Lung (tissue), 12 donors: ENCODE measurements around the gene OR52N1. TPM values are rescaled to one million over a fixed set of nuclear protein-coding genes. Genes with fewer than 3 reads are reported as not detected.

ENCODE experiments used
- ATAC-seq: fragments of 200-7000 bp; cut with Tn5 transposase; one replicate; pipeline ENCODE4 v1.9.1; 2020; ENCODE audit warnings: moderate number of reproducible peaks; ENCODE audit not compliant: insufficient read depth, low FRiP score
- DNase-seq, 3 donors: peaks; one replicate each; pipeline ENCODE4 v3.0.0-alpha.2; 2013 to 2017
- H3K27ac ChIP-seq, 2 donors: one replicate each; pipeline ENCODE4 v1.5.1; 2013; ENCODE audit warnings: mild to moderate bottlenecking in 2 of 2, moderate library complexity in 2 of 2, control low read depth in 1 of 2, inconsistent platforms in 1 of 2, low read depth in 1 of 2, low read length in 1 of 2
- H3K27me3 ChIP-seq, 3 donors: one replicate each; pipeline ENCODE4 v1.5.1; 2013; ENCODE audit warnings: low read length in 2 of 3; ENCODE audit not compliant: control insufficient read depth in 3 of 3, insufficient read depth in 3 of 3
- H3K36me3 ChIP-seq, 4 donors: one replicate each; pipeline ENCODE4 v1.5.1; 2013; ENCODE audit warnings: low read length in 4 of 4, mild to moderate bottlenecking in 1 of 4, moderate library complexity in 1 of 4; ENCODE audit not compliant: control insufficient read depth in 4 of 4, insufficient read depth in 4 of 4
- H3K4me1 ChIP-seq, 5 donors: one replicate each; pipeline ENCODE4 v1.5.1; 2013; ENCODE audit warnings: low read length in 5 of 5, mild to moderate bottlenecking in 2 of 5, moderate library complexity in 1 of 5; ENCODE audit not compliant: control insufficient read depth in 5 of 5, insufficient read depth in 5 of 5
- H3K4me3 ChIP-seq: one replicate; pipeline ENCODE4 v1.5.1; 2013; ENCODE audit warnings: mild to moderate bottlenecking, control low read depth, moderate library complexity
- H3K9ac ChIP-seq, 2 donors: one replicate each; pipeline ENCODE4 v1.5.1; 2013; ENCODE audit warnings: low read length in 2 of 2, control low read depth in 1 of 2; ENCODE audit not compliant: insufficient read depth in 1 of 2
- H3K9me3 ChIP-seq, 4 donors: one replicate each; pipeline ENCODE4 v1.5.1; 2013; ENCODE audit warnings: low read length in 3 of 4, mild to moderate bottlenecking in 1 of 4, moderate library complexity in 1 of 4; ENCODE audit not compliant: control insufficient read depth in 4 of 4, insufficient read depth in 3 of 4
- WGBS, 2 donors: extraction: QIAGEN DNeasy Blood & Tissue Kit; methylation state at CpG; one replicate each; pipeline ENCODE4 v1.1.7; 2013; 5-methylcytosine and 5-hydroxymethylcytosine counted together
- polyA plus RNA-seq, 2 donors: library from polyadenylated mRNA; stranded (reverse); fragments of 200-250 nt; gene quantifications; one replicate each; pipeline ENCODE4 v1.2.1, GENCODE V29; 2013
- total RNA-seq, 2 donors: library from RNA; depleted of rRNA in 1 of 2; stranded (reverse); fragments of >200 nt in 1 of 2; gene quantifications; one replicate each; pipeline ENCODE4 v1.2.1, GENCODE V29; 2014 to 2021
- TF ChIP-seq, protein P1 (sequence below): IDR thresholded peaks from 2 replicates; pipeline ENCODE4 v1.5.1; 2012; ENCODE audit warnings: mild to moderate bottlenecking; ENCODE audit errors: control extremely low read depth, extremely low read depth
- donor health status: control.
- donor health status: control.
- donor health status: Bipolar disorder and iron deficiency.
- donor health status: healthy.
- donor health status: DM: yes; HTN: yes; CAD: no.

OR52N1 gene
- total and polyA plus RNA-seq, 4 donors: not detected

DNA sequence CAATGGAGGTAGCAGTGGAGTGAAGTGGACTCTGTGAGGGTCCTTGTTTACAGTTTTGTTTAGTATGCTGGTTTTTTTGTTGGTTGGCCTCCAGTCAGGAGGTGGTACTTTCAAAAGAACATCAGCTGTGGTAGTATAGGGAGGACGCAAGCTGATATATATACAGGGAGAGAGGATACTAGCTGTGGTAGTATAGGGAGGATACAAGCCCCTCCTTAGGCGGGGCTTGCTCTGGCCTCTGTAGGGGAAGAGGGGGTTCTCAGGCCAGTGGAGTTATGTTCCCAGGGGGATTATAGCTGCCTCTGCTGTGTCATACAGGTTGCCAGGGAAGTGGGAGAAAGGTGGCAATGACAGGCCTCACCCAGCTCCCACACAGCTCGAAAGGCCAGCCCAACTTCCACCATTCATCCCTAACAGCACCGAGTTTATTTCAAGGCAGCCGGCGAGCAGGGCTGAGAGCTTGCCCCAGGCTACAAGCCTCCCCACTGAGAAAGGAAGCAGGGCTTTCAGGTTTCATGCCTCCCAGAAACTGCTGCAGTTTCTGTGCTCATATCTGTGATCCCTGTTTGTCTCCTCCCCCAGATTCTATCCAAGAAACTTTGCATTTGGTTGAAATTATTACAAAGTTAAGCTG lies 40.2 kb upstream of the OR52N1 start:
- no peaks in the 10 kb centered on the region for H3K36me3 ChIP-seq
- H3K9me3 ChIP-seq: peaks cover 0 to 8% (median 0%) of the 10 kb centered on the region in 4 donors
- H3K27ac ChIP-seq: no peak overlapping the region
- DNase-seq: no peak
- H3K4me3 ChIP-seq: no peak overlapping the region
- H3K4me1 ChIP-seq: no peaks in the 10 kb centered on the region
- WGBS, 2 donors: 86 to 95% methylated on average over 6 of the region's 6 CpGs
- no peaks in the 10 kb centered on the region for H3K27me3 ChIP-seq
- ATAC-seq: no peak
- H3K9ac ChIP-seq: no peak overlapping the region
- TF ChIP-seq, protein P1, sequence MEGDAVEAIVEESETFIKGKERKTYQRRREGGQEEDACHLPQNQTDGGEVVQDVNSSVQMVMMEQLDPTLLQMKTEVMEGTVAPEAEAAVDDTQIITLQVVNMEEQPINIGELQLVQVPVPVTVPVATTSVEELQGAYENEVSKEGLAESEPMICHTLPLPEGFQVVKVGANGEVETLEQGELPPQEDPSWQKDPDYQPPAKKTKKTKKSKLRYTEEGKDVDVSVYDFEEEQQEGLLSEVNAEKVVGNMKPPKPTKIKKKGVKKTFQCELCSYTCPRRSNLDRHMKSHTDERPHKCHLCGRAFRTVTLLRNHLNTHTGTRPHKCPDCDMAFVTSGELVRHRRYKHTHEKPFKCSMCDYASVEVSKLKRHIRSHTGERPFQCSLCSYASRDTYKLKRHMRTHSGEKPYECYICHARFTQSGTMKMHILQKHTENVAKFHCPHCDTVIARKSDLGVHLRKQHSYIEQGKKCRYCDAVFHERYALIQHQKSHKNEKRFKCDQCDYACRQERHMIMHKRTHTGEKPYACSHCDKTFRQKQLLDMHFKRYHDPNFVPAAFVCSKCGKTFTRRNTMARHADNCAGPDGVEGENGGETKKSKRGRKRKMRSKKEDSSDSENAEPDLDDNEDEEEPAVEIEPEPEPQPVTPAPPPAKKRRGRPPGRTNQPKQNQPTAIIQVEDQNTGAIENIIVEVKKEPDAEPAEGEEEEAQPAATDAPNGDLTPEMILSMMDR: no peak

DNA sequence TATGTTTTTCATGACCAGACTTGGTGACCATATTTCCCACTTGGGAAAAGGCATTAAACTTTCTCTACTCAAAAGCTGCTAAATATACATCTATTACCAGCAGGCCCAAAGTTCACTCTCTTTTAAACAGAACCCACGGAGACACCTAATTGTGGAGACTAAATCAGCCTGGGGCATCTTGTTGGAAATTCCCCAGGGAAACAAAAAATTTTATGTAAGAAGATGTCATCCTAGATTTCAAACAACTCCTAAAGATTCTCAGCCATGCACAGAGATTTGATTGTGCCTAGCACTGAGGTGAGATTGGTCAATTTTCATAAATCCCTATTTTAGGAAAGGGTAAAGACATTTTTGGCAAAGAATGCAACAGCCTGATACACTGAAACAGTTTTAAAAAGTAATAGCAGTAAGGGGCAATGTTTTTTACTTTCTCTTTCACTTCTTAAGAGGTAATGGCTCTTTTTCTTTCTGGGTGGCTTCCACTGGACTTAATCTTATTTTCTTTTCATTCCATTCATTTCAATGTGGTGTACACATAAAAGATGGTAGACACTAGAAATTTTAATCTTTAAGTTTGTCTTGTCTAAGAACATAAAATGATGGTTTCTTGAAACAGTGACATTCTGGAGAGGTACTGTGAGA lies 27.3 kb upstream of the OR52N1 start:
- Histone ChIP-seq H3K4me1 (no peaks in the 10 kb centered on the region), H3K4me3 (no peak overlapping the region), H3K27me3 (no peaks in the 10 kb centered on the region), H3K27ac (no peak overlapping the region), H3K36me3 (no peaks in the 10 kb centered on the region), H3K9me3 (peaks cover 0 to 3% (median 0%) of the 10 kb centered on the region in 4 donors), H3K9ac (no peak overlapping the region)
- TF ChIP-seq, protein P1: no peak
- ATAC-seq (no peak), DNase-seq (no peak)
- WGBS, 2 donors: 31 to 64% methylated on average over 1 of the region's 1 CpG

DNA sequence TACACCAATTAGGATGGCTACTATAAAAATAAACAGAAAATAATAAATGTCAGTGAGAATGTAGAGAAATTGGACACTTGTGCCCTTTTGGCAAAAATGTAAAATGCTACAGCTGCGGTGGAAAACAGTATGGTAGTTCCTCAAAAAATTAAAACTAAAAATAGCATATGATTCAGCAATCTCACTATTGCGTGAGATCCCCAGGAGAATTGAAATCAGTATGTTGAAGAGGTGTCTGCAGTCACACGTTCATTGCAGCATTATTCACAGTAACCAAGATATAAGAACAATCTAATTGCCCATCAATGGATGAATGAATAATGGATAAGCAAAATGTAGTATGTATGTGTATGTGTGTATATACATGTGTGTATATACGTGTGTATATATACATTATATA lies 24.5 kb upstream of the OR52N1 start:
- WGBS, 2 donors: 30 to 49% methylated on average over 4 of the region's 4 CpGs
- Histone ChIP-seq H3K4me1 (no peaks in the 10 kb centered on the region), H3K9ac (no peak overlapping the region), H3K4me3 (no peak overlapping the region), H3K27ac (no peak overlapping the region), H3K36me3 (no peaks in the 10 kb centered on the region), H3K27me3 (no peaks in the 10 kb centered on the region), H3K9me3 (peaks cover 0 to 3% (median 0%) of the 10 kb centered on the region in 4 donors)
- DNase-seq (no peak), ATAC-seq (no peak)
- TF ChIP-seq, protein P1: no peak
